HT-29 (cell line): ENCODE data around the gene MAOA. TPM values are rescaled to one million over a fixed set of nuclear protein-coding genes. Genes with fewer than 3 reads are reported as not detected.
A peak's percentile ranks its signal among the peaks of the same experiment; 100 is the strongest.

Experiments
- DNase-seq: peaks from one replicate; pipeline ENCODE4 v3.0.0-alpha.2; 2015; ENCODE audit warnings: low spot score
- total RNA-seq: library from RNA; depleted of rRNA; stranded (reverse); fragments of >200 nt; shearing (Covaris generic); gene quantifications from 2 replicates; pipeline ENCODE4 v1.2.3, GENCODE V29; 2014

The MAOA gene
- total RNA-seq, 1 experiment from 2014 or later = 10.9 TPM

DNA sequence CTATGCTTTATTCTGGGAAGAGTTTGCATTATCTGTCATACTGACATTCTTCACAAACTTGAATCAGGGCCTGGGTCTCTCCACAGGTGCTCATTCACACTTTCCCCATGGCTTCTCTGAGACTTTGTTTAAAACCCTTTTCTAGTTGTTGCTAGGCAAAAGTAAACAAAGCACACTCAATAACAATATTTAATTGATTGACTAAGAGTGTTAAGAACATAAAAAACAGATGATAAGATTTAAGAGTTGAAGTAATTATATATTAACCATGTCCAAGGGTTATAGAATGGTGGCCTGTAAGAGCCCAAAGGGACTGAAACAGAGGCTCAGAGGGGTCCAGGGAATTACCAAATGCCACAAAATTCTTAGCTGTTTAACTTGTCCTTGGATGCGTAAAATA, 7.1 kb downstream of the MAOA start:
- DNase-seq = no peak

GRCh38 chrX:43664258-43664657, 8.2 kb downstream of the MAOA start:
- no peak for DNase-seq

- no peak for DNase-seq
Observed at GRCh38 chrX:43664708-43665107, 8.6 kb downstream of the MAOA start.

DNA sequence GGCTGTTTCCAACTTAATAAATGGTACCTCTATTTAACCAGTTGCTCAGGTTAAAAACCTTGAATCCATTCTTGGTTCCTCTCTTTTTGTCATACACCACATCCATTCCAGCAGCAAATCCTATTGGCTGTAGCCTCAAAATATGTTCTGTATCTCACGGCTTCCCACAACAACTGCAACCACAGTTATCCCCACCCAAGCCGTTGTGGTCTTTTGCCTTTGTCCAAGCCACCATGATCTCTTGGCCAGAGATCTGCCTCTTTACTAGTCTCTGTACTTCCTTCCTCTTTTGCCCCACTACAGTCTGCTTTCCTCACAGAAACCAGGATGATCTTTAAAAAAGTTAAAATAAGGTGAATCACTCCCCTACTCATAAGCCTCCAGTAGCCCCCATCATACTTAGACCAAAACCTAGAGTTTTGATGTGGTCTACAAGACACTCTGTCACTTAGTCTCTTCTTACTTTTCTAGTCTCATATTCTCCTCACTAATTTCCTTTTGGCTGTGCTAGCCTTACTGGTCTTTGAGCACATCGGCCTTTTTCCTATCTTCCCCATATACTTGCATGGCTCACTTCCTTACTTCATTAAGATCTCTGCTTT, 10.3 kb downstream of the MAOA start:
- no peak for DNase-seq

- peak; percentile 48 for DNase-seq
Observed at GRCh38 chrX:43675965-43676628, 20.0 kb downstream of the MAOA start.

- DNase-seq = peak; percentile 78
Observed at GRCh38 chrX:43676971-43677572, 21.0 kb downstream of the MAOA start.

DNA sequence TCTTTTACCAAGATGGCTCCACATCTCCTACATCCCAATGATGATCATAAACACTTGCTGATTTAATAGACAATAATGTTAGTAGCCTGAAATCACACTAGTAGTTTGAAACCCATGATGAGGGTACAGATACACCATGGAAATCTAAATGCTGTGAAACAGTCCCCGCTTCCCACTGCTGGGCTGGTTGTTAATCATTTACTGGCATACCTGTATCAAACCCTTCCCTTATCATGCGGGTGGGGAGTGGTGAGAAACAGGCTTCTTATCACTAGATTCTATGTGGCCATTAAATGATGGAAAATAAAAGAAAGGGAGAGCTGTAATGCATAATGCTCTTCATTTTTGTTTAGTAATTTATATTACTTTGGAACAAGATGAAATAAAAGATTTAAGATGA, 21.9 kb downstream of the MAOA start:
- no peak for DNase-seq

DNA sequence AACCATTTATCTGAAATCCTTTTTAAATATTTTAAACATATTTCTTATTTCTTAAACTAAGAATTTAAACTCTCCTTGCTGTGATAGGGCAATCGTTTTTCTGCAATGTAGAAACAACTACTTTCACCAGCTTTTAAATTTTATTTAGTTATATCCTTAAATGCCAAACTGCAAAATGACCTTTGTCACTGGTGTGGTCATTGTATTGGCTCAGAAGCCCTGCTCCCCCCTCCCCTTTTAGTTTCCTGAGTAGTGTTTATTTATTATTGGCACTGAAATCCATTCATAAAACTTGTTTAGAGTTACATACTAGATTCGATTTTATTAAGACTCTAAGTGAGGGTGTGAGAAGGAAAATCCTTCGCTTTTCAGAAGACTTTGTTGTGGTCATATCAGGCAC, 23.0 kb downstream of the MAOA start:
- no peak for DNase-seq

DNA sequence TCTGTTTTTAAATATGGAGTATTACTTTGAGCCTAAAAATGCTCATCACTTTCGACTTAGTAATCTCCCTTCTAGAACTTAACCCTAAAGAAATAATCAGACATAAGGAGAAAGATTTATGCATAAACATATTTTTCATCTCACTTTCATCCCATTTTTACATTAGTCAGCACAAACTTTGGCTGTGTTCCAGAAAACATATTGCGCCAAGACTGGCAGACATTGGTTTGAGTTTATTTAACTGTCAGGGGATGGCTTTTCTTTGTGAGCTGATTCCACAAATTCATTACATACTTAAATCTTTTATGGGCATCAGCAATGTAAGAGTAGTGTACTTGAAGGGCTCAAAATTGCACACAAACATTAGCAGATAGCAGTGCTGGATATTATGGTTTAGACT, 23.7 kb downstream of the MAOA start:
- DNase-seq = no peak

GRCh38 chrX:43682726-43683125, 26.6 kb downstream of the MAOA start:
- DNase-seq = no peak

- no peak for DNase-seq
Observed at GRCh38 chrX:43685221-43685620, 29.1 kb downstream of the MAOA start.

DNA sequence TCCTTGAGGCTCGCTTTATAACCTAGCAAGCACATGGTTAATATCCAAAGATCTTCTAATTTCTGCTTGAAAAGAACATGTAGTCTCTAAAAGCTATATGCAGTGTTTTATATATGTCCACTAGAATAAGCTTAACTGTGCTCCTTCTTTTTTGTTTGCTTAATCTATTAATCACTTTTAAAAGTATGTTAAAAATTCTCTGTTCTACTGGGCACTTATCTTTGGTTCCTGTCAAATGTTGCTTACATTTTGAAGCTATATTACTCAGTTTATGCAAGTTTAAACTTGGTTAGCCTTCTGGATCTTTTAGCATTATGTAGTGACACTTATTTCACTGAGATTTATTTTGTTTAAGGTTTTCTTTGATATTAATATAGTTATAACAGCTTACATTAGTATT, 32.5 kb downstream of the MAOA start:
- no peak for DNase-seq

- DNase-seq = peak; percentile 62
Observed at GRCh38 chrX:43693602-43694406, 37.7 kb downstream of the MAOA start.

GRCh38 chrX:43699475-43699874, 43.4 kb downstream of the MAOA start:
- no peak for DNase-seq

- peak; percentile 22 for DNase-seq
Observed at GRCh38 chrX:43702079-43702524, 46.0 kb downstream of the MAOA start.

DNA sequence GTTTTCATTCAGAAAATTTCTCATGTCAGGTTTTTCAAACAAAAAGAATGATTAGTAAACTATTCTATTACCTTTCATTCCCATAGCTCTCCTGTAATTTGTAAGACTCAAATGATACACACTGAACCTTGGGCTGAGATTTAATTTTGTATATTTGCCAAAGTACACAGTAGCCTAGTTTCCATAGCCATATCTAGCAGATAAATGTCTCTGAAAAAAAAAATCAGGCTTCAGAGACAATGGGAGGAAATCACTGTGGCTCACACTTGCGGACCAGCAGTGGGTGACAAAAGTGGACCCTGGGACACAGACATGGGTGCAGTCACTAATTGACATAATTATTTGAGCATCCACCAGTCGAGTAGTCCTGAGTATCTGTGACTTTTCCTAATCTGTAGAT, 46.6 kb downstream of the MAOA start:
- DNase-seq = no peak

GRCh38 chrX:43703211-43703791, 47.2 kb downstream of the MAOA start:
- DNase-seq = peak; percentile 26

DNA sequence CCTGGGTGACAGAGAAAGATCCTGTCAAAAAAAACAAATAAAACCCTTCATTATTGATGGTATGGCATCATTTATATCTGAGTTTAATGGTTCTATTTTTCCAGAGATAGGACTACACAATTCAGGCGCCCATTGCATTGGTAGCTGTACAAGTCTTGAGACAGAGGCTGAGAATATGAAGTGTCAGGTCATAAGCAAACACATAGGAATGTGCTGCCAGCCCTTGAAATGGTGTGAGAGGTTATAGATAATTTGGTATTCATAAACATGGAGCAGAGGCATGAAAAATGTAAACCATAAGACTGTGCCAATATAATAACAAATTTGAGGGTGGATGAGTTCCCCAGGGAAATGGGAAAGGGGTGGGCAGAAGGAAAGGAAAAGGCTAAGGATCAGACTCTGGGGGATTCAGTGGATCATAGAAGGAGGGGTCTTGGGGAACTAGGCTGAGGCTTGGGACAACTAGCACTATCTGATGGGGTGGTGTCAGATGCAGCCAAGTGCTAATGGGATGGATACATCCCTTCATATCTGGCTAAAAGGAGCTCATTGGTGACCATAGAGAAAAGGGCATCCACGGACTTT, 50.8 kb downstream of the MAOA start:
- DNase-seq = peak; percentile 5

- peak; percentile 62 for DNase-seq
Observed at GRCh38 chrX:43707812-43708548, 51.9 kb downstream of the MAOA start.

DNA sequence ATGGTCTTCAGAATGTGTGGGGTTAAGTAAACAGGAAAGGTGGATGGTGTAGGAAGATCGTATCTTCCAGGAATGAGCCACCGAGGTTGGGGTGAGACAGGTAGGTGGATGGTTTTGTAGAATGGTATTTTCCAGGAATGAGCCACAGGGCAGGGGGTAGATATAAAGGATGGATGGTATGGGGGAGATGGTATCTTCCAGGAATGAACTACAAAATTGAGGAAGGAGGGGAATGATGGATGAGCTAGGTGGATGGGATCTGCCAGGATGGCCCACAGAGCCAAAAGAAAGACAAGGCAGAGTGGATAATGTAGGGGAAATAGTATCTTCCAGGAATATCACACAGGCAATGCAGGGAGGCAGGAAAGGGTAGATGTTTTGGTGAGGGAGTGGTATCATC, 60.0 kb downstream of the MAOA start:
- DNase-seq = no peak

- no peak for DNase-seq
Observed at GRCh38 chrX:43716696-43717095, 60.6 kb downstream of the MAOA start.
